NCI-H2196 treated with DMSO at 0.1 percent for 48 hours (cell line): ENCODE results near the gene EPB41L4B.

Source experiments
- DNase-seq: peaks from one replicate; lab custom pipeline; 2025; ENCODE audit not compliant: unreplicated experiment; lab: John Stamatoyannopoulos, UW

Gene EPB41L4B

DNA sequence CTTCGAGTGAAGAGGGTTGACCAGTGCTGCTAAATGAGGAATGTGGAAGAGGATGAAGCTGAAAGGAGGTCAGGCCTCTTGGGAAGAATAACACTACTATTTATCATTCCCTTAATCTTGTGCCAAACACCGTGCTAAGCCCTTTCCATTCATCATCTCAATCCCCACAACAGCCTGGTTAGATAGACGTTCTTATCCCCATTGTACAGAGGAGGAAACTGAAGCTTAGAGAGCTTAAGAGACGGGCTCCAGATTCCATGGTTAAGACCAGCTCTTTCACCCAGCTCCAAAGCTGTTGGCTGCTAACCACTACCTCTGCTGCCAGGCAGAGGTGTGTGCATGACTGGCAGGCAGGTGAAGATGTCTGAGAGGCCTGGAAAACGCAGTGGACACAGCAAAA is 868 bp upstream of the EPB41L4B start:
- no peak for DNase-seq

DNA sequence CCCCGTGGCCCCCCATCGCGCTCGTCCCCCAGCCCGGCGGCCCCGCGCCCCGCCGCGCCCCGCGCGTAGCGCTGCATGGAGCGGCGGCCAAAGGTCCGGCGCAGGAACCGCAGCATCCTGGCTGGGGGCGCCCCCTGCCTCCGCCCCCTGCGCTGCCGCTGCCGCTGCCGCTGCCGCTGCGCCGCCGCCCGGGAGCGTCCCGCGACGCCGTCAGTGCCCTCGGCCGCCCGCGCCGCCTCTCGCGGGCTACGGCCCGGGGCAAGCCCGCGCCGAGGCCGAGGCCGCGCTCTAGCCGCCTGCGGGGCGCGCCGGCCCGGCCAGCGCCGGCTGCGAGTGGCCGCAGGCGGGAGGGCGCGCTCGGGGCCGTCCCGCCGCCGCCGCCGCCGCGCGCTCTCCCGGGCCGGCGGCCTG is 523 bp downstream of the EPB41L4B start:
- no peak for DNase-seq

DNA sequence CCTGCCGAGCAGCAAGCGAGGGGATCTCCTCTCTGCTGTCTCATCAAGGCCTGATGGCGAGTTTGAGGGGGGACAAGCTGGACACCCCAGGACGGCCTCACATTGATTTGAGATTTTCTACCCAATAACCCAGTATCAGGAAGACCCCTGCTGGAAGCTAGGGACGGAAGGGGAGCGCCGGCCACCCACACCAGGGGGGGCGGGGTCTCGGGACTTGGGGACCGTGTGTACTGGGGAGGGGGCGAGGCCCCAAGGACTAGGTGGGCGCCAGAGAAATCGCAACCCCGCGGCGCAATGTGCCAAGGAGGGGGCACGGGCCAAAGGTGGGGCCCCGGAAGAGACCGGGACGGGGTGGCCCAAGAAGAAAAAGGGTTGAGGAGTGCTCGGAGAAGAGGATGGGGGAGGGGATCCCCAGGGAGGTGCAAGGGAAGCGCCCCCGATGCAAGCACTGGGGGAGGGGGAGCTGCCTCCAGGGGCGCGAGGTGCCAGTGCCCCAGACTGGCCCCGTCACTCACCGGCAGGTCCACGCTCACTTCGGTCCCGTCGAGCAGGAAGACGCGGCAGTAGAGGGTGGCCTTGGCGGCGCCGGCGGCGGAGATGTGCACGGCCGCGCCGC is 1.1 kb downstream of the EPB41L4B start:
- DNase-seq: no peak

DNA sequence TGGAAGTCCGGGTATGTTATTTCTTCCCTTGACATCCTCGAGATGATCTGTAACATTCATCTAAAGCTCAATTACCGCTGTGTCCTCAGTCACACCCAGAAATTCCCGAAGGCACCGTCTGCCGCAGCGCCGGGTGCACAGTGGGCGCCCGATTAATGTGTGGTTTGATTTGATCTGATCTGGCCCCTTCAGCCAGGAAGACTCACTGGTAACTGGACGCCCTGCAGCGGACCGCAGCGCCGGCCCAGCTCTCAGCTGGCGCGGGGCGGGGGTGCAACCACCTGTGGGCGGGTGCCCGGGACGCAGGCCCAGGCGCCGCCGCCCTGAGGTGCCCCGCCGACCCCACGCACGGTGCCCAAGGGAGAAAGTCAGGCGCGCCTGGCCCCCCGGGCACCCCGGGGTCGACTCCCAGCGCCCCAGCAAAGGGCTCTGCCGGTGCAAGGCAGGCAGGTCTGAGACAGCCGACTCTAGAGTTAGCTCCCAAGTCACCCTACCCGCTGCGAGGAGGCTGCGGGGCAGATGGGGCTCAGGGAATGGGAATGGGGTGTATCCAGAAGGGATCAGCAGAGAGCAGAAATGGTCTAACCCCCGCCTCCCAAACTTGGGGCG is 1.7 kb downstream of the EPB41L4B start:
- no peak for DNase-seq

DNA sequence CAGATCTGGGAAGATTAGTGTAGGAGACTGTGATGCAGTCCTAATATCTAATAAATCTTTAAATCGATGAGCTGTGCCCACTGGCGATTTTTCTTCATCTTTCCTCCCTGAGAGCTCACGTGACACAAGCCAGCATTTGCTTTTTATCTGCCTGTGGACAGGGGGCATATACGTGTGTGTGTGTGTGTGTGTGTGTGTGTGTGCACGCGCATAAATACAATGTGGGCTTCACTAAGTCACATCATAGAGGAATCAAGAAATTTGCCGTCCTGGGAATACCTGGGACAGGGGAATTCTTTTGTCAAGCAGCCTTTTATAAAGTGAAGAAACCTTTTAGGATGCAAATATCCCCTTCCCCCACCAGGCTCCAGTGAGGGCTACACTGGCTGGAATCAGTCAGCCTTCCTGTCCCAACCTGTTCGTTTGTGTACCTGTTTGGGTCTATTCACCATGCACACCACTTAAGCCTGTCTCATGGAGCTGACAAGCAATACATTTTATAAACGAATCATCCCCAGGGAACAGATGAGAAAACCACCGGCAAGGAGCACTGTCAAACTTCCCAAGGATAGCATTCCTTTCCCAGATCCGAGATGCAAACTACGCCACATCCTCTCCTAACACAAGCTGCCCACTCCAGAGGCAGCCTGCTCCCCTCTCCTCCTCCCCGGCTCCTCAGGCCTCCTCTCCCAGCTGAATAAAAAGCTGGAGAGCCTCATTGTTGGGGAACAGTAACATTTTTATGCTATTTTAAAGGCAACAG is 2.7 kb downstream of the EPB41L4B start:
- no peak for DNase-seq

DNA sequence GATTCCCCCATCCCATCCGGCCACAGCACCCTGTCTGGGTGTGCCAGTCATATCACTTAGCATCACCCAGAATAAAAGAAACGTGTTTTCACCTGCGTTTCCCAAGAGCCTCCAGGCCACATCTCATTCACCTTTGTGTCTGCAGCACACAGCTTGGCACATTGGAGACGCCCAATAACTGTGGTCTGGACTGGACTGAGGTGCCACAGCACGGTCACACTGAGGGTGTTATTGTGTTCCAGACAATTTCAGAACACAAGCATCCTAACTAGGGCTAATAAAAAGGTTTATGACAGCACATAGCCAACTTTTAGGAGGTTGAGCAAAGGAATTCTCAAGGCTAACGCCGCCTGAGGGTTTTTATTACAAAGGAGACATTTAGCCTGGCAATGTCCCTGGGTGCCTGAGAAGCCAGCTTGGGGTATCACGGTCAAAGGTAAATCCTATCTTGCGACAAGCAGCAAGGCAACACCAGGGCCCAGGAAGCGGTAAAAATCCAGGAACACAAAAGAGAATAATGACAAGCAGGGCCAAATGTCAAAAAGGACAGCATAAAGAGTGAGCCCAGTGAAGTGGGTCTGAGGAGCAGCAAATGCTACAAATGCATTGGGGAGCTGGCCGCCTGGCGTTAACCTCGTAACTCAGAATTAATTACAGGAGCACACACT is 3.4 kb downstream of the EPB41L4B start:
- no peak for DNase-seq

DNA sequence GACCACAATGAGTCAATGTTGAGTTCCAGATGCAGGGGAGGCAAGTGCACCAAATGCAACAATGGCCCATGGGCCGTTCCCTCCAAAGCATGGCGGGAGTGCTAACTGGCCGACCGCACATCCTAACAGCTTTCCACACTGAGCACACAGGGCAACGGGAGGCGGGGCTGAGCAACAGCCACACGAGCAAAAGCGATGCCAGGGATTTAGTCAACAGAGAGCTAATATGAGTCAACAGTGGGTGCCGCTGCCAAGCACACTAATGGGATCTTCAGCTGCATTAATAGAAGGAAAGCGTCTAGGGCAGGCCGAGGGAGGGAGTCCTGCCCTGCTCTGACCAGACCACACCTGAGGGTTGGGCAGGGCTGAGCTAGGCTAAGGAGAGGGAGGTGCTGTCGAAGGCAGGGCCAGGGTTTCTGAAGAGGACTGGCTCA is 4.6 kb downstream of the EPB41L4B start:
- peak; percentile 96 for DNase-seq

DNA sequence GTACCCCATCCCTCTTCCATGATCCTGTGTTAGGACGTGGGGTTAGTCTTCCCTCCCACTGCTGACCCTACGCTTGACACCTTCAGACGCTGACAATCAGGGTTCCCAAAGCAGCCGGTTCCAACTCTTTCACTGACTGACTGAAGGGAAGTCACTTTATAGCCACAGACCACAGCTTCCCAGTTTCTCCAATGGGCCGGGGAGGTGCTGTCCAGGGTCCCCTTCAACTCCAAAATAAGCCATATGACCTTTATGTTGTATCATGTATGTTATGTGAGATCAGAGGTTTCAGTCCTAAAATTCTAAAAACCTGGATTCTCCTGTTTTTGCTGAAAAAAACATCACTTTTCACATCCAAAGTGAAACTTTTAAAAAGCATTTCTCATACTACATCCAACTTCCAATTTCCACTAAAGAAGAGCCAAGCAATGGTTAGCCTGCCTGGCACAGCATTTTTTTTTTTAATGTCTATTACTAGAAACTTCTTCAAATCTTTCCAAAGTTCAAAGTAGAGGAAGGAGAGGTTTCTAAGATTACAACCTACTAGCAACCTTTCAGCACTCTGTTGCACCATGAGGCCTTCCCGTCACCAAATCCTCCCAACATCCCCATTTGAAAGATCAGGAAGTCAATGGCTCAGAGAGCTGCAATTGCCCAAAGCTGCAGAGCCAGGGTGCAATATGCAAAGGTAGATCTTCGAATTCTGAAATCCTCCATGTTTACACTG is 5.2 kb downstream of the EPB41L4B start:
- no peak for DNase-seq

DNA sequence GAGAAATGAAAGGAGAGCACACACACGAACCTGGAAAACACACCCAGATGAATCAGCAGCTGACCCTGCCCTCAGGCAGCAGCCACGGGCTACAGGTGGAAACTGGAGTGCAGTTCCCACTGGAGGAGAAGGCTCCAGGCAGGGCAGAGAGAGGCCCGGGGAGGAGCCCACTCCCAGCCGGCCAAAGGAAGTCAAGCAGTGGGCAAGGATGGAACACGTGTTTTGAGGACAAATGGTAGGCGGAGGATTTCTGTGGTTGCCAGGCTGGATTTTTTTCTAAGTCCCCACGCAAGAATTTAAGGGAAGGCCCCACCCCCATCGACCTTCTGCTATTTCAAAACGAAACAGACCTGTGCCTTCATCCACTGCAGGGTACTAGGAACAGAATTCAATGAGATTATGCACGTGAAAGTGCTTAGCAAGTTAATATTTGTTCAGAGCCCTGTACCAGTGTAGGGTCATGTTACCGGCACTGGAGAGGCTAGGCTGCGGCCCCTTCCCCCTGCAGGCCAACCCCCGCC is 6.8 kb downstream of the EPB41L4B start:
- no peak for DNase-seq

DNA sequence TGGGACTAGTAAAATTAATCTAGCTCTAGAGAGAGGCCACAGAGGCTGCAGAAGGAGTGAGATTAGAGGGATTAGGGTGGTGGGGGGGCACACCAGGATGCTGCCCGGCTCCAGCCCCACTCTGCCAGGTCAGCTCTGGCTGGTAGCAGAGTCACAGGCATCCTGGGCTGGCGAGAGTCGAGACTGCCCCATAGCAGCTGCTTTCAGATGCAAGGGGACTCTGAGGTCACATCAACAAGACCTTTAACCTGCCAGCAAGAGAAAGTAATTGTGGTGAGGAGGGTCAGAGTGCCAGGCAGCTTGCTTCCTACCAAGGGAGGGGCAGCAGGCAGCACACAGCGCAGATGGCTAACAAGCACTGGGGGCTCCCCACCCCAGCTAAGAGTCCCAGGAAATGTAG is 7.5 kb downstream of the EPB41L4B start:
- no peak for DNase-seq

DNA sequence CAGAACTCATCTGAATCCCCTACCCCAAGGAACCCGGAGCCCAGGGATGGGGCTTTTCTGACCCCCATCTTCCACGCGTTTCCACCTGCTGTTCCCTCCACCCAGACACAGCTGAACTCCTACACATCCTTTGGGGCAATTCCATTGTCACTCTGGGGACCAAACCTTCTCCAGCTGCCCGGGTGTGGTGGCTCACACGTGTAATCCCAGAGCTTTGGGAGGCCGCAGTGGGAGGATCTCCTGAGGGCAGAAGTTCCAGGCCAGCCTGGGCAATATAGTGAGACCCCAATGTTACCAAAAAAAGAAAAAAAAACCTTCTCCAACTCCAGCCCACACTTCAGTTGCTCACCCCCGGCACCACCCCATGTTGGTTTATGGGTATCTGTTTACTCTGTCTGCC is 8.1 kb downstream of the EPB41L4B start:
- DNase-seq: no peak

DNA sequence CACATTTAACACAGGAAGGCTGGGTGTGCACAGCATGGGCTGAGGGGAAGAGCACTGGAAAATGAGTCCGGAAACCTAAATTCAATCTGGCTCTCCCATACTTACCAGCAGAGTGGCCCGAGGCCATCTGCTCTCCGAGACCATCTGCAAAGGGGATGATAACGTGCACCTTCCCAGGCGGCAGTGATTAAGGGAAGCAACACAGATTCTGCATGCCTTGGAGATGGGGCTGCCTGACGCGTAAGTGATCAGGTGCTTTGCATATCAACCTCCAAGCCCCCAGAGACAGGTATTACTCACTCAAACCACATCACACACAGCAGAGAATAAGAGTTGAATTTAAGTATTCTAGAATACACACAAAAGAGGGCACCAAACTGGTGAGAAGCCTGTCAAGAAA is 9.1 kb downstream of the EPB41L4B start:
- no peak for DNase-seq

DNA sequence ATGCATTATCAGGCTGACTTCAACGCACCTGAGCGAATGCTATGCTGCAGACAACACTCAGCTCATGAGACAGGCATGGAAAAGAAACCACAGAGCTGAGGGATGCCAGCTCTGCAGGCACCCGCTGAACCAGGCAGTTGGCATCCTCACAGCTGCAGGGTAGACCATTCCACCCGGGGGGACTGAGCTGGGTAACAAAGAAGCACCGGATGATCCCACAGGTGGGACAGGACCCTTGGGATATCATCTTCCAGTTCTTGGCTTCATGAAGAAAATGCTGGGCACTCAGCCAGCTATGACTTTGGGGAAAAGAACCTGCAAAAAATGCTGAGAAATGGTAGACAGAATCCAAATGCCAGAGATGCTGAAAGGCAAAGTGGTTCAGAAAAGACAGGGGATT is 9.6 kb downstream of the EPB41L4B start:
- DNase-seq: no peak

DNA sequence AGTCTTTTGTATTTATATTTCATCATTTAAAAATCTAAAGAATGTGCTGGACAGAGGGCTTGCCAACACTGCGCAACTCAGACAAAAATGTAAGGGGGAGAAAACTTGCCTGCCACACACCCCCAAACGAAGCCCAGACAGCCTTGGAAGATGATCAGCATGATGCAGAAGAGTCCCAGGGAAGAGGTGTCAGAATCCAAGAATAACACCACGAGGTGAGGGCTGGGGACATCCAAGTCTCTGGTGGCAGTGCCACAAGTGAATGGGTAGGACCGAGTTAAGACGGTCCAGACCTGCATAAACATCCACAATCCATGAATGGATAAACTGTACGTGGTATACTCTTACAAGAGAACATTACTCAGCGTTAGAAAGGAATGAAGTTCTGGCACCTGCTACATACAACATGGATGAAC is 10.4 kb downstream of the EPB41L4B start:
- no peak for DNase-seq

DNA sequence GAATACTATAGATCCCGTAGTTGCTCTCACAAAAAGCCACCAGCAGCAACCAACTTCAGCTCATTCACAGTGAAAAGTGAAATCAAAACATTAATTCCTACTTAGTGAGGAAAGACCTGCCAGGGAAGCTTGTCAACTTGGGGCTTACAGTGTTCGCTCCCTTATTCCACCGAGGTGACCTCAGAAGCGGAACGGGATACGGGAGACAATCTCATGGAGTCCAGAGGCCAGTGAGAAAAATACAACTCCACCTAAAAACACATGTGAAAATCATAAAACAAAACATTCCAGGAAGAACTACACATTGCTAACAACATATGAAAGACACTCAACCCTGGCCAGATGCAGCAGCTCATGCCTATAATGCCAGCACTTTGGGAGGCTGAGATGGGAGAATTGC is 11.6 kb downstream of the EPB41L4B start:
- no peak for DNase-seq

DNA sequence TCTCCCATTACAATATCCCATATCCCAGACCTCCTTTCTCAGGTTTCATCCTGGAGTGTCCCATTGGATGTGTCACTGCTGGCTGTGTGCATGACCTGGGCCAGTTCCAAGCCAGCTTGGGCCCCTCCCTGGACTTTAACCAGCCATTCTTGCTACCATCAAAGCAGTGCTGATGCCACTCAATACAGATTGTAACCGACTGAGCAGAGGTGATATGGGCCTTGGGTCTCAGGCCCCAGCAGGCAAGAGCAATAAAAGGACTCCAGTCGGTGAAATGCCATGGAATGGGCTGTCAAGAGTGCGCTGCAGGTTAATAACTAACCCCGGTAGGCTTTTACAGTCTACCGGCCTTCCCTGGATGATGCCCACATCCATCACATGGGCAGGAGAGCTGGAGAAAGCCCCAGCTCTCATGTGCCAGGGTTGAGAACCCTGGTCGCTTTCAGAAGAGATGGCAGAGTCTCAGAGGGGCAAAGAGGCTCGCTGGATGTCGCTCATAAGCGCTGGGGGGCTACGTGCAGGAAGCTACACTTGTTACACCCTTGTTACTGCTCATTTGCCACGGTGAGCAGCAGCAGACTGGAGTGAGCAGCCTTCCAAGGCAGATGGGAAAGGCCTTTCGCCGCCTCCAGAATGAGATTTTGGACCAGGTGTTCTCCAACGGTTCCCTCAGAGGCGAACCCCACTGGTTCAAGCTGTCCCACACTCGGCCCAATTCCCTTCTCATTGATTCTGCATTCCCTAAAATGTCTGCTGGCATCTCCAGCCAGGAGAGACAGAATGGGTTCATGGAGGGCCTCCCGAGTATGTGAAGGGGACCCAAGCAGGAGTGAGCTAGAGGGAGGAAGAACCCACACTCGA is 13.2 kb downstream of the EPB41L4B start:
- DNase-seq: no peak

DNA sequence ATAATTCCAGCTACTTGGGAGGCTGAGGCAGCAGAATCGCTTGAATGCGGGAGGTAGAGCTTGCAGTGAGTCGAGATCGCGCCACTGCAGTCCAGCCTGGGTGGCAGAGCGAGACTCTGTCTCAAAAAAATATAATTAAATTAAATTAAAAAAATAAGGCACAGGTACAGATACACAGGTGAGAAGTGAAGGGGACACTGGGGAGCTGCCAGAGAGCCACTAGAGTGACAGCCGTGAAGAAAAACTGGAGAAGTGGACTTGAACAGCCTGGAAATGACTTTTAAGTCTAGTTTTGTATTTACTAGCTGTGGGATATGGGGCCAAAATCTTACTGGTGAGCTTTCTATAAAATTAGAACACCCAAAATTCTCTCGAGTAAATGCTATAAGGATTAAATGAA is 15.1 kb downstream of the EPB41L4B start:
- no peak for DNase-seq

DNA sequence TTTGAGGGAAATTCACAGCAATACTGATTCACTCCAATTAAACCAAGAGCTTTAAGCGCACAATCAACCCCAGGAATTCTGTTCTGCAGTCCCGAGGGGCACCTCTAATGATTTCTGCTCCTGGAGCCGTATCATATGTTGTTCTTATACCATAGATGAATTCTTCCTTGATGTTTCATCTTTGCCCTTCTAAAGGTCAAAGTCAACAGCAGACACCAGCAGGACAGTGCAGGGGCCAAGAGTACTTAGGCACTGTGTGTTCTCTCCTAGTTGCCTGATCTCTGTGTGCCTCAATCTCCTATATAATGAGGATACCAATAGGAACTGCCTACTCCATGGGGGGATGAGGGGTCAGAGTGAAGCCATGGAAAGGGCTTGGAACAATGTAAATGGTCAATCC is 16.5 kb downstream of the EPB41L4B start:
- no peak for DNase-seq

DNA sequence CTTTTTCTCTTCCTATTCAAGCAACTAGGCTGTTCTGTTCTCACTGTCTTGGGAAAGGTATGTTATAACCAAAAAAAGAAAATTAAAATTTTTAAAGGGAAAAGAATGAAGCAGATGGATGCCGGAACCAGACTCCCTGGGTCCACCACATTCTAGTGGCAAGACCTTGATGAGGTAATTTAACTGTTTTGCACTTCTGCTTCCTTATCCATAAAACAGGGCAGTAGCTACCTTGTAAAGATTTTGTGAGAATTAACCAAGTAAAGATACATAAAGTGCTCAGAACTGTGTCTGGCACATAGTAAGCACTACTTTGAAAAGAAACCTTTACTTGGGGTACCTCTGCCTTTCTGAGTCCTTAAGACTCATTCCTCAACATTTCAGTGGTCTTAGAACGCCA is 17.0 kb downstream of the EPB41L4B start:
- DNase-seq: no peak

DNA sequence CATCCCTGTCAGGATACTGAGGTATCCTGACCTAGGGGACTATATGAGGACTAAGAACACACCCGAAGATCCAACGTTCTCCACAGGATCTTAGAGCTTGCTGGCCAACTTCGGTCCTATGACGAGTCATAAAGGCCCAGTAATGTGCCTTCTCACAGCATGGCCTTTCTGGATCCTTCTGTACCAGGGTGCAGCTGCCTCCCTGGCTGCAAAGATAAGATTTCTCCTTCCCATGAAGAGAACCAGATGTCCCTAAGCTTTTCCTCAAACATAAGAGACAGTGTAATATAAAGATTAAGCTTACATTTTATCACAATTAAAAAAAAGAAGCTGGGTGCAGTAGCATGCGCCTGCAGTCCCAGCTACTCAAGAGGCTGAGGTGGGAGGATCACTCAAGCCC is 18.3 kb downstream of the EPB41L4B start:
- DNase-seq: no peak
